Fibroblast of lung (primary cell): ENCODE measurements around the gene PRAMEF6.
"Not testable (repeated sequence)": the region's sequence is repeated elsewhere in the genome, so short reads cannot be mapped to it uniquely, and the experiment has no call there.

Experiments
- CTCF ChIP-seq, 2 donors: IDR thresholded peaks in 1 of 2; conservative IDR thresholded peaks in 1 of 2; 1 replicate in 1 of 2; 2 replicates in 1 of 2; pipeline ENCODE4 v1.5.1; 2011 to 2012; ENCODE audit warnings: low read length in 2 of 2, control low read depth in 1 of 2, inconsistent platforms in 1 of 2, low read depth in 1 of 2, mild to moderate bottlenecking in 1 of 2
- EZH2 ChIP-seq: IDR thresholded peaks from 2 replicates; pipeline ENCODE4 v1.5.1; 2012; ENCODE audit warnings: low read length, control low read depth, mild to moderate bottlenecking; ENCODE audit errors: missing control alignments

GRCh38 chr1:12924368-12924767, 23.0 kb downstream of the PRAMEF6 start:
- TF ChIP-seq CTCF (conservative IDR thresholded peaks at IDR 0.05 in 1 of 2, IDR thresholded peaks at IDR 0.05 in 1 of 2; ENCODE audit: low read depth in 1 of 2, low read length in 2 of 2); EZH2: not testable (repeated sequence)
